AG09319 (cell line): ENCODE results near the gene IFI30.

Experiments used
- DNase-seq: peaks from one replicate; pipeline ENCODE4 v3.0.0-alpha.2; 2010; ENCODE audit warnings: low read depth; ENCODE audit errors: extremely low read depth
- CTCF ChIP-seq: IDR thresholded peaks from 2 replicates; pipeline ENCODE4 v1.5.1; 2011; ENCODE audit warnings: low read depth, mild to moderate bottlenecking, inconsistent platforms, low read length, moderate library complexity

IFI30 gene

GRCh38 chr19:18143902-18144301 is 29.7 kb upstream of the IFI30 start:
- TF ChIP-seq CTCF: no peak

GRCh38 chr19:18144361-18144760 is 29.3 kb upstream of the IFI30 start:
- TF ChIP-seq CTCF: no peak
- no peak for DNase-seq

More at GRCh38 chr19:18143902-18144301, 29.7 kb upstream of the IFI30 start:
- DNase-seq: no peak

- no peak for DNase-seq
- no peak for TF ChIP-seq CTCF
These were observed 28.7 kb upstream of the IFI30 start for GRCh38 chr19:18144906-18145305.

- TF ChIP-seq CTCF: no peak
- no peak for DNase-seq
These were observed 28.1 kb upstream of the IFI30 start for GRCh38 chr19:18145391-18145999.

- TF ChIP-seq CTCF: no peak
These were observed 26.2 kb upstream of the IFI30 start for GRCh38 chr19:18147396-18147795.

GRCh38 chr19:18149596-18149975 is 24.0 kb upstream of the IFI30 start:
- DNase-seq: no peak

More at GRCh38 chr19:18147396-18147795, 26.2 kb upstream of the IFI30 start:
- DNase-seq: no peak

More at GRCh38 chr19:18149596-18149975, 24.0 kb upstream of the IFI30 start:
- TF ChIP-seq CTCF: no peak
